Mesothelial cell of epicardium (in vitro differentiated cells): ENCODE measurements around the gene MPP4. TPM values are rescaled to one million over a fixed set of nuclear protein-coding genes. Genes with fewer than 3 reads are reported as not detected.

Source experiments
- DNase-seq, 2 experiments: peaks; one replicate each; pipeline ENCODE4 v3.0.0; 2021; ENCODE audit warnings: low spot score in 2 of 2; ENCODE audit not compliant: unreplicated experiment in 2 of 2
- H3K27ac Mint-ChIP-seq: 2 replicates; pipeline ENCODE4 v1.8.0; 2021; ENCODE audit warnings: mixed read lengths
- H3K27me3 Mint-ChIP-seq: 2 replicates; pipeline ENCODE4 v1.8.0; 2021; ENCODE audit warnings: low read depth, mixed read lengths
- H3K36me3 Mint-ChIP-seq: 2 replicates; pipeline ENCODE4 v1.8.0; 2021; ENCODE audit warnings: mixed read lengths
- H3K4me1 Mint-ChIP-seq: 2 replicates; pipeline ENCODE4 v1.8.0; 2021; ENCODE audit warnings: mixed read lengths
- H3K4me3 Mint-ChIP-seq: 2 replicates; pipeline ENCODE4 v1.8.0; 2021; ENCODE audit warnings: mild to moderate bottlenecking, moderate library complexity, mixed read lengths
- H3K9me3 Mint-ChIP-seq: 2 replicates; pipeline ENCODE4 v1.8.0; 2021; ENCODE audit warnings: mixed read lengths
- CTCF ChIP-seq: fragments of 200-600 bp; sonication (generic); IDR thresholded peaks from one replicate; pipeline ENCODE4 v1.5.0; 2021; ENCODE audit warnings: antibody characterized with exemption; ENCODE audit not compliant: unreplicated experiment
- total RNA-seq: library from RNA; stranded (reverse); gene quantifications from 3 replicates; pipeline ENCODE4 v1.2.1, GENCODE V29; 2021

Gene MPP4
- total RNA-seq, 1 donor from 2014 or later: 0.27 TPM

GRCh38 chr2:201642086-201642578 lies 56.3 kb downstream of the MPP4 start:
- peak overlapping the region; percentile 94 for H3K4me3 Mint-ChIP-seq

GRCh38 chr2:201639205-201639604 lies 59.2 kb downstream of the MPP4 start:
- H3K27ac Mint-ChIP-seq: no peak overlapping the region
- H3K4me3 Mint-ChIP-seq: no peak overlapping the region
- H3K36me3 Mint-ChIP-seq: peaks cover 19% of the 10 kb centered on the region
- DNase-seq: no peak
- H3K4me1 Mint-ChIP-seq: peaks cover 17% of the 10 kb centered on the region
- H3K27me3 Mint-ChIP-seq: no peaks in the 10 kb centered on the region
- H3K9me3 Mint-ChIP-seq: no peaks in the 10 kb centered on the region
- no peak for TF ChIP-seq CTCF

More at GRCh38 chr2:201642086-201642578, 56.3 kb downstream of the MPP4 start:
- no peaks in the 10 kb centered on the region for H3K27me3 Mint-ChIP-seq
- H3K27ac Mint-ChIP-seq: peak overlapping the region; percentile 99
- H3K4me1 Mint-ChIP-seq: peaks cover 21% of the 10 kb centered on the region
- no peak for DNase-seq
- peaks cover 7% of the 10 kb centered on the region for H3K36me3 Mint-ChIP-seq
- TF ChIP-seq CTCF: no peak
- no peaks in the 10 kb centered on the region for H3K9me3 Mint-ChIP-seq

GRCh38 chr2:201638326-201638725 lies 60.1 kb downstream of the MPP4 start:
- no peak for DNase-seq
- peaks cover 19% of the 10 kb centered on the region for H3K36me3 Mint-ChIP-seq
- TF ChIP-seq CTCF: no peak
- peaks cover 9% of the 10 kb centered on the region for H3K4me1 Mint-ChIP-seq
- no peaks in the 10 kb centered on the region for H3K9me3 Mint-ChIP-seq
- no peaks in the 10 kb centered on the region for H3K27me3 Mint-ChIP-seq
- H3K27ac Mint-ChIP-seq: no peak overlapping the region
- H3K4me3 Mint-ChIP-seq: no peak overlapping the region

GRCh38 chr2:201633661-201634249 lies 64.7 kb downstream of the MPP4 start:
- H3K9me3 Mint-ChIP-seq: no peaks in the 10 kb centered on the region
- DNase-seq: no peak
- no peak for TF ChIP-seq CTCF
- H3K4me1 Mint-ChIP-seq: no peaks in the 10 kb centered on the region
- peaks cover 34% of the 10 kb centered on the region for H3K36me3 Mint-ChIP-seq
- H3K27ac Mint-ChIP-seq: no peak overlapping the region
- no peaks in the 10 kb centered on the region for H3K27me3 Mint-ChIP-seq
- no peak overlapping the region for H3K4me3 Mint-ChIP-seq

- H3K4me1 Mint-ChIP-seq: no peaks in the 10 kb centered on the region
- no peaks in the 10 kb centered on the region for H3K27me3 Mint-ChIP-seq
- no peak overlapping the region for H3K27ac Mint-ChIP-seq
- no peaks in the 10 kb centered on the region for H3K9me3 Mint-ChIP-seq
- no peak for TF ChIP-seq CTCF
- peaks cover 29% of the 10 kb centered on the region for H3K36me3 Mint-ChIP-seq
- no peak for DNase-seq
- no peak overlapping the region for H3K4me3 Mint-ChIP-seq
These were observed 67.4 kb downstream of the MPP4 start for GRCh38 chr2:201631041-201631440.
